Measurements from ENCODE around the gene BTNL2. TPM values are rescaled to one million over a fixed set of nuclear protein-coding genes. Genes with fewer than 3 reads are reported as not detected.
"Not testable (repeated sequence)": the region's sequence is repeated elsewhere in the genome, so short reads cannot be mapped to it uniquely, and the experiment has no call there.

The BTNL2 gene
- total RNA-seq, 1 experiment from 2014 or later = not detected

- DNase-seq (ENCODE audit: low read depth) = peak; percentile 85
Observed at GRCh38 chr6:32369660-32370059, 37.3 kb downstream of the BTNL2 start.

- DNase-seq (ENCODE audit: low read depth) = no peak
Observed at GRCh38 chr6:32367644-32368043, 39.3 kb downstream of the BTNL2 start.

- DNase-seq (ENCODE audit: low read depth) = not testable (repeated sequence)
Observed at GRCh38 chr6:32359225-32359624, 47.8 kb downstream of the BTNL2 start.

GRCh38 chr6:32358548-32358947, 48.4 kb downstream of the BTNL2 start:
- DNase-seq (ENCODE audit: low read depth) = not testable (repeated sequence)

GRCh38 chr6:32355018-32355417, 52.0 kb downstream of the BTNL2 start:
- no peak for DNase-seq (ENCODE audit: low read depth)

- DNase-seq (ENCODE audit: low read depth) = no peak
Observed at GRCh38 chr6:32353348-32353747, 53.6 kb downstream of the BTNL2 start.

Other genes starting within 250 kb of the BTNL2 start
- gene EGFL8, start 242.6 kb downstream of the BTNL2 start, total RNA-seq (2014; rRNA removed; shearing (Covaris generic)) = 0.59 and 2.8 TPM in 2 replicates
- gene AGPAT1, start 231.1 kb downstream of the BTNL2 start, total RNA-seq (2014; rRNA removed; shearing (Covaris generic)) = 59.4 and 82.3 TPM in 2 replicates
- 106 and 113 TPM in 2 replicates for gene RNF5, start 228.8 kb downstream of the BTNL2 start, total RNA-seq (2014; rRNA removed; shearing (Covaris generic))
- gene AGER, start 222.9 kb downstream of the BTNL2 start, total RNA-seq (2014; rRNA removed; shearing (Covaris generic)) = 0.98 and 1.6 TPM in 2 replicates
- gene PBX2, start 217.0 kb downstream of the BTNL2 start, total RNA-seq (2014; rRNA removed; shearing (Covaris generic)) = 14.4 and 15.7 TPM in 2 replicates
- gene GPSM3, start 214.5 kb downstream of the BTNL2 start, total RNA-seq (2014; rRNA removed; shearing (Covaris generic)) = 4.1 and 5.8 TPM in 2 replicates
- 2.6 and 4.8 TPM in 2 replicates for gene NOTCH4, start 183.1 kb downstream of the BTNL2 start, total RNA-seq (2014; rRNA removed; shearing (Covaris generic))
- gene TSBP1, start 35.3 kb downstream of the BTNL2 start, total RNA-seq (2014; rRNA removed; shearing (Covaris generic)) = not detected in 2 replicates
- gene HLA-DRA, start 32.7 kb upstream of the BTNL2 start, total RNA-seq (2014; rRNA removed; shearing (Covaris generic)) = 18.8 and 21.4 TPM in 2 replicates
- gene HLA-DRB5, start 123.1 kb upstream of the BTNL2 start, total RNA-seq (2014; rRNA removed; shearing (Covaris generic)) = not detected in 2 replicates
- gene HLA-DRB1, start 182.7 kb upstream of the BTNL2 start, total RNA-seq (2014; rRNA removed; shearing (Covaris generic)) = 4.7 and 5.5 TPM in 2 replicates
- not detected in 2 replicates for gene HLA-DQA1, start 230.2 kb upstream of the BTNL2 start, total RNA-seq (2014; rRNA removed; shearing (Covaris generic))

All from RPMI7951 (cell line).